Measurements from ENCODE around the gene BBS9. TPM values are rescaled to one million over a fixed set of nuclear protein-coding genes. Genes with fewer than 3 reads are reported as not detected.

Gene BBS9
- total and polyA plus RNA-seq, 12 donors = 4.1 to 44.0 (median 10.0) TPM

- Histone ChIP-seq H3K9me3 (no peaks in the 10 kb centered on the region), H3K27me3 (no peaks in the 10 kb centered on the region), H3K36me3 (no peaks in the 10 kb centered on the region), H3K4me3 (no peak overlapping the region), H3K27ac (no peak overlapping the region), H3K4me1 (peaks cover 0 to 12% (median 0%) of the 10 kb centered on the region in 9 donors)
- TF ChIP-seq CTCF (IDR thresholded peaks at IDR 0.05) = no peak
- DNase-seq (no peak), ATAC-seq (no peak)
- intact Hi-C loops (cut with DNase I) = no loop called here
Observed at GRCh38 chr7:33590916-33591315, 461.6 kb downstream of the BBS9 start.

- H3K9me3 ChIP-seq = no peaks in the 10 kb centered on the region
- ATAC-seq (no peak), DNase-seq (no peak)
- no peak overlapping the region for H3K27ac ChIP-seq
- WGBS, 2 donors = 75 to 81% methylated on average over 5 of the region's 5 CpGs
- intact Hi-C loops (cut with DNase I) = no loop called here
- no peaks in the 10 kb centered on the region for H3K36me3 ChIP-seq
- no peak overlapping the region for H3K4me3 ChIP-seq
- peaks cover 0 to 12% (median 0%) of the 10 kb centered on the region in 9 donors for H3K4me1 ChIP-seq
- TF ChIP-seq CTCF (IDR thresholded peaks at IDR 0.05) = no peak
- H3K27me3 ChIP-seq = no peaks in the 10 kb centered on the region
Observed at GRCh38 chr7:33591490-33591889, 462.1 kb downstream of the BBS9 start.

GRCh38 chr7:33592718-33593117 is 463.4 kb downstream of the BBS9 start:
- no peaks in the 10 kb centered on the region for H3K27me3 ChIP-seq
- H3K9me3 ChIP-seq = no peaks in the 10 kb centered on the region
- intact Hi-C loops (cut with DNase I) = no loop called here
- no peak for TF ChIP-seq CTCF (IDR thresholded peaks at IDR 0.05)
- no peak for ATAC-seq
- H3K4me3 ChIP-seq = no peak overlapping the region
- H3K36me3 ChIP-seq = no peaks in the 10 kb centered on the region
- H3K4me1 ChIP-seq = peaks cover 0 to 12% (median 0%) of the 10 kb centered on the region in 9 donors
- H3K27ac ChIP-seq = no peak overlapping the region
- DNase-seq = no peak

- H3K4me3 ChIP-seq = no peak overlapping the region
- 64 to 67% methylated on average over 3 of the region's 3 CpGs for WGBS, 2 donors
- ATAC-seq = no peak
- no peak for DNase-seq
- no peaks in the 10 kb centered on the region for H3K36me3 ChIP-seq
- intact Hi-C loops (cut with DNase I) = no loop called here
- H3K27me3 ChIP-seq = no peaks in the 10 kb centered on the region
- no peaks in the 10 kb centered on the region for H3K9me3 ChIP-seq
- H3K4me1 ChIP-seq = peaks cover 0 to 12% (median 0%) of the 10 kb centered on the region in 9 donors
- H3K27ac ChIP-seq = no peak overlapping the region
- no peak for TF ChIP-seq CTCF (IDR thresholded peaks at IDR 0.05)
Observed at GRCh38 chr7:33593611-33594010, 464.2 kb downstream of the BBS9 start.

- Histone ChIP-seq H3K27ac (no peak overlapping the region), H3K36me3 (no peaks in the 10 kb centered on the region), H3K27me3 (no peaks in the 10 kb centered on the region), H3K4me3 (no peak overlapping the region), H3K4me1 (peaks cover 0 to 12% (median 0%) of the 10 kb centered on the region in 9 donors), H3K9me3 (no peaks in the 10 kb centered on the region)
- intact Hi-C loops (cut with DNase I) = no loop called here
- ATAC-seq (no peak), DNase-seq (no peak)
- no peak for TF ChIP-seq CTCF (IDR thresholded peaks at IDR 0.05)
Observed at GRCh38 chr7:33596686-33597085, 467.3 kb downstream of the BBS9 start.

All from heart right ventricle (tissue), 16 donors.